H1 (cell line): Measurements from ENCODE around the gene ARFRP1. TPM values are rescaled to one million over a fixed set of nuclear protein-coding genes. Genes with fewer than 3 reads are reported as not detected.
A peak's percentile ranks its signal among the peaks of the same experiment; 100 is the strongest.

ENCODE experiments used
- CTCF ChIA-PET: fragments of 300-600 bp; sonication (Branson Sonifier 250); formaldehyde crosslinking; loops from one replicate; lab custom pipeline; 2021; ENCODE audit not compliant: partially characterized antibody; lab: Charles Lee
- POLR2A ChIA-PET: fragments of 300-600 bp; sonication (Branson Sonifier 250); formaldehyde crosslinking; loops from one replicate; lab custom pipeline; 2021; ENCODE audit warnings: inconsistent platforms; ENCODE audit not compliant: partially characterized antibody; lab: Charles Lee
- DNase-seq, 2 experiments: peaks; one replicate each; pipeline versions ENCODE4 v3.0.0 to v3.0.0-alpha.2; 2010 to 2022; ENCODE audit warnings: low spot score in 2 of 2, low read depth in 1 of 2, mixed read lengths in 1 of 2
- FAIRE-seq: peaks from 2 replicates; lab custom pipeline; 2011; peaks lifted over from hg19 to GRCh38; lab: Jason Lieb, UNC
- H2AFZ ChIP-seq: 2 replicates; pipeline ENCODE4 v1.8.1; 2012; ENCODE audit warnings: low read length, inconsistent platforms
- H2AK5ac ChIP-seq: 2 replicates; pipeline ENCODE4 v1.6.1; 2013; ENCODE audit warnings: low read depth, low read length
- H2BK120ac ChIP-seq: replicated peaks from 2 replicates; pipeline ENCODE3; 2013; ENCODE audit warnings: low read depth, low read length, inconsistent platforms
- H2BK12ac ChIP-seq: 2 replicates; pipeline ENCODE4 v1.6.1; 2013; ENCODE audit warnings: low read depth, low read length
- H2BK15ac ChIP-seq: 2 replicates; pipeline ENCODE4 v1.6.1; 2013; ENCODE audit warnings: low read length
- H2BK20ac ChIP-seq: 2 replicates; pipeline ENCODE4 v1.6.1; 2013; ENCODE audit warnings: low read length
- H2BK5ac ChIP-seq: 2 replicates; pipeline ENCODE4 v1.6.1; 2013; ENCODE audit warnings: low read depth, low read length
- H3K14ac ChIP-seq: 2 replicates; pipeline ENCODE4 v1.6.1; 2013; ENCODE audit warnings: inconsistent platforms; ENCODE audit not compliant: insufficient read length
- H3K18ac ChIP-seq: 2 replicates; pipeline ENCODE4 v1.6.1; 2013; ENCODE audit warnings: low read length; ENCODE audit errors: extremely low read depth
- H3K23ac ChIP-seq: 2 replicates; pipeline ENCODE4 v1.6.1; 2013; ENCODE audit warnings: inconsistent platforms; ENCODE audit not compliant: insufficient read length
- H3K23me2 ChIP-seq: 2 replicates; pipeline ENCODE4 v1.6.1; 2013; ENCODE audit warnings: low read depth, low read length
- H3K27ac ChIP-seq: 2 replicates; pipeline ENCODE4 v1.6.1; 2011; ENCODE audit warnings: low read depth, low read length, inconsistent platforms
- H3K27me3 ChIP-seq, 4 experiments: replicated peaks in 1 of 4; 1 replicate in 1 of 4; 2 replicates in 3 of 4; pipeline versions ENCODE4 v1.6.1 to v1.8.1; 2011 to 2013; ENCODE audit warnings: low read length in 3 of 4, mild to moderate bottlenecking in 3 of 4, inconsistent platforms in 2 of 4, mixed read lengths in 2 of 4, moderate library complexity in 1 of 4; ENCODE audit not compliant: control insufficient read depth in 3 of 4, insufficient read depth in 3 of 4; ENCODE audit errors: extremely low read depth in 1 of 4
- H3K36me3 ChIP-seq, 4 experiments: 2 replicates each; pipeline versions ENCODE4 v1.6.1 to v1.8.1; 2011 to 2013; ENCODE audit warnings: mild to moderate bottlenecking in 4 of 4, low read length in 3 of 4, moderate library complexity in 2 of 4, control low read depth in 1 of 4, inconsistent platforms in 1 of 4; ENCODE audit not compliant: insufficient read depth in 4 of 4, control insufficient read depth in 2 of 4
- H3K4ac ChIP-seq: replicated peaks from 2 replicates; pipeline ENCODE3; 2013; ENCODE audit warnings: low read length, low read depth, mixed read lengths, inconsistent platforms; ENCODE audit not compliant: insufficient read length
- H3K4me1 ChIP-seq, 4 experiments: replicated peaks in 1 of 4; 1 replicate in 1 of 4; 2 replicates in 3 of 4; pipeline versions ENCODE4 v1.6.1 to v1.8.1; 2011 to 2013; ENCODE audit warnings: low read length in 3 of 4, inconsistent platforms in 2 of 4, mixed read lengths in 1 of 4; ENCODE audit not compliant: insufficient read depth in 4 of 4, control insufficient read depth in 3 of 4
- H3K4me2 ChIP-seq, 2 experiments: 2 replicates each; pipeline versions ENCODE4 v1.6.1 to v1.8.1; 2011 to 2013; ENCODE audit warnings: low read depth in 2 of 2, low read length in 2 of 2, control low read depth in 1 of 2, inconsistent platforms in 1 of 2, mild to moderate bottlenecking in 1 of 2; ENCODE audit not compliant: insufficient read depth in 1 of 2
- H3K4me3 ChIP-seq, 4 experiments: fragments of 200-600, 300-600 bp in 1 of 4; sonication (generic), shearing (Covaris generic), sonication (Bioruptor Twin) in 1 of 4; 2 replicates each; pipeline versions ENCODE4 v1.5.1 to v1.8.1; 2011 to 2016; ENCODE audit warnings: low read length in 4 of 4, low read depth in 3 of 4, control low read depth in 2 of 4, inconsistent platforms in 2 of 4, mild to moderate bottlenecking in 2 of 4, mixed read lengths in 1 of 4, moderate library complexity in 1 of 4; ENCODE audit not compliant: insufficient read depth in 2 of 4; ENCODE audit errors: extremely low read depth in 1 of 4
- H3K56ac ChIP-seq: replicated peaks from 2 replicates; pipeline ENCODE3; 2013; ENCODE audit warnings: low read depth, mild to moderate bottlenecking, mixed read lengths, low read length, inconsistent platforms; ENCODE audit not compliant: insufficient read length
- H3K79me1 ChIP-seq: 2 replicates; pipeline ENCODE4 v1.6.1; 2013; ENCODE audit warnings: low read depth, low read length, control low read depth
- H3K79me2 ChIP-seq, 2 experiments: 2 replicates each; pipeline versions ENCODE4 v1.6.1 to v1.8.1; 2012 to 2013; ENCODE audit warnings: low read length in 2 of 2, mild to moderate bottlenecking in 2 of 2, inconsistent platforms in 1 of 2; ENCODE audit not compliant: insufficient read depth in 2 of 2, control insufficient read depth in 1 of 2
- H3K9ac ChIP-seq, 4 experiments: replicated peaks in 1 of 4; 1 replicate in 1 of 4; 2 replicates in 3 of 4; pipeline versions ENCODE4 v1.6.1 to v1.8.1; 2011 to 2013; ENCODE audit warnings: low read depth in 3 of 4, low read length in 3 of 4, control low read depth in 2 of 4, mild to moderate bottlenecking in 2 of 4, moderate library complexity in 2 of 4, inconsistent platforms in 1 of 4; ENCODE audit errors: extremely low read depth in 1 of 4
- H3K9me3 ChIP-seq, 2 experiments: 2 replicates each; pipeline versions ENCODE4 v1.6.1 to v1.8.1; 2012 to 2013; ENCODE audit warnings: mild to moderate bottlenecking in 2 of 2, moderate library complexity in 2 of 2, control low read depth in 1 of 2, inconsistent platforms in 1 of 2, low read depth in 1 of 2, low read length in 1 of 2, mixed read lengths in 1 of 2; ENCODE audit not compliant: insufficient read depth in 2 of 2
- H4K20me1 ChIP-seq, 2 experiments: replicated peaks in 1 of 2; 2 replicates each; pipeline versions ENCODE3 to v1.8.1; 2011 to 2013; ENCODE audit warnings: inconsistent platforms in 2 of 2, low read length in 2 of 2, mild to moderate bottlenecking in 1 of 2; ENCODE audit not compliant: insufficient read depth in 2 of 2, control insufficient read depth in 1 of 2
- H4K5ac ChIP-seq: 2 replicates; pipeline ENCODE4 v1.6.1; 2013; ENCODE audit warnings: low read length, low read depth, mixed read lengths, inconsistent platforms; ENCODE audit not compliant: insufficient read length
- H4K8ac ChIP-seq: 2 replicates; pipeline ENCODE4 v1.8.0; 2013; ENCODE audit warnings: mild to moderate bottlenecking, moderate library complexity, low read length, inconsistent platforms; ENCODE audit not compliant: insufficient read depth; ENCODE audit errors: extremely low read depth
- H4K91ac ChIP-seq: replicated peaks from 2 replicates; pipeline ENCODE3; 2013; ENCODE audit warnings: low read length, mixed read lengths, inconsistent platforms; ENCODE audit not compliant: insufficient read length
- FOSL1 ChIP-seq: IDR thresholded peaks from 2 replicates; pipeline ENCODE4 v1.6.1; 2011; ENCODE audit warnings: mild to moderate bottlenecking, low read depth, low read length, moderate library complexity; ENCODE audit not compliant: insufficient read depth
- MAFK ChIP-seq: IDR thresholded peaks from 2 replicates; pipeline ENCODE4 v1.6.1; 2012; ENCODE audit warnings: low read depth, mild to moderate bottlenecking, improper control_type of control experiment, low read length
- POLR2AphosphoS5 ChIP-seq: IDR thresholded peaks from 2 replicates; pipeline ENCODE4 v1.6.1; 2011; ENCODE audit warnings: low read depth, low read length
- SRF ChIP-seq: IDR thresholded peaks from 2 replicates; pipeline ENCODE4 v1.6.1; 2011; ENCODE audit warnings: mild to moderate bottlenecking, low read depth, low read length, moderate library complexity
- WGBS, 2 experiments: shearing (Covaris generic) in 1 of 2; methylation state at CpG; one replicate each; pipeline versions ENCODE4 v1.1.6 to v1.1.7; 2013 to 2015; ENCODE audit warnings: low lambda C conversion rate in 2 of 2, mixed read lengths in 2 of 2, inconsistent platforms in 1 of 2, low coverage in 1 of 2, missing lambda C conversion rate in 1 of 2; ENCODE audit not compliant: insufficient replicate concordance in 2 of 2, insufficient coverage in 1 of 2, insufficient read length in 1 of 2; ENCODE audit errors: extremely low coverage in 1 of 2, missing lambda C conversion rate in 1 of 2; 5-methylcytosine and 5-hydroxymethylcytosine counted together
- polyA plus RNA-seq, 7 experiments: library from polyadenylated mRNA; depleted of rRNA in 3 of 7; stranded (reverse) in 5 of 7; unstranded in 2 of 7; fragments of >200 nt in 5 of 7; fragments of 200-250 nt in 2 of 7; gene quantifications; 1 replicate in 5 of 7; 2 replicates in 1 of 7; 4 replicates in 1 of 7; pipeline versions ENCODE4 v1.2.1 to v1.2.3, GENCODE V29; 2011 to 2013; ENCODE audit warnings: missing spikeins in 2 of 7, mixed read lengths in 2 of 7
- total RNA-seq: library from RNA; stranded (reverse); fragmentation: NEBNext Ultra II Directional; extraction: Animal tissue kit (Norgen Biotek cat#: 25700); gene quantifications from 2 replicates; pipeline ENCODE4 v1.2.1, GENCODE V29; 2021

ARFRP1 gene
- total and polyA plus RNA-seq, 2 of the 8 experiments (the other 6 are each of a cell fraction or from before 2014, with no cell fraction given) = 12.9 to 22.9 TPM

GRCh38 chr20:63701329-63702035, 6.3 kb downstream of the ARFRP1 start:
- no peak overlapping the region for H2BK15ac ChIP-seq
- H3K9me3 ChIP-seq = no peaks in the 10 kb centered on the region
- H3K14ac ChIP-seq = no peak overlapping the region
- no peak for TF ChIP-seq MAFK
- TF ChIP-seq POLR2AphosphoS5 = 0 out of 2 replicates have a peak, but pooled peaks have one; percentile 10
- no peak for TF ChIP-seq FOSL1
- no peak for TF ChIP-seq SRF
- H3K36me3 ChIP-seq = peaks cover 3 to 18% (median 8%) of the 10 kb centered on the region in 4 experiments; a peak in 5 of 8 replicates
- no peak overlapping the region for H2BK12ac ChIP-seq
- no peak overlapping the region for H3K4me2 ChIP-seq
- H3K4ac ChIP-seq = no peak overlapping the region
- H3K56ac ChIP-seq = no peak overlapping the region
- H2AK5ac ChIP-seq = no peak overlapping the region
- H3K23ac ChIP-seq = no peak overlapping the region
- DNase-seq (no peak), FAIRE-seq (no peak)
- no peak overlapping the region for H2BK120ac ChIP-seq
- H3K9ac ChIP-seq = no peak overlapping the region
- H3K79me2 ChIP-seq = peaks cover 0 to 5% of the 10 kb centered on the region in 2 experiments; a peak in 1 of 4 replicates
- H3K18ac ChIP-seq = no peak overlapping the region
- H3K4me3 ChIP-seq = no peak overlapping the region
- no peak overlapping the region for H4K8ac ChIP-seq
- CTCF ChIA-PET = interaction anchor here (1.4 kb wide), 1 partner anchor 85 kb away, joined by 3 read pairs; no protein-coding TSS in a partner anchor
- H3K27me3 ChIP-seq = no peaks in the 10 kb centered on the region
- peaks cover 5 to 13% of the 10 kb centered on the region in 2 experiments for H4K20me1 ChIP-seq
- 83% methylated on average over 7 of the region's 14 CpGs; no CpG with 5 or more reads in 1 of the 2 experiments for WGBS, 2 experiments
- peaks cover 5% of the 10 kb centered on the region; the same call in 1 of the 2 replicates for H3K23me2 ChIP-seq
- H2AFZ ChIP-seq = no peak overlapping the region
- H2BK5ac ChIP-seq = no peak overlapping the region
- POLR2A ChIA-PET = interaction anchor here (0.6 to 4.1 kb wide), 8 partner anchors 10 to 360 kb away, joined by 3 to 18 read pairs (median 7); partner anchors contain the start of genes RTEL1 and SLC2A4RG
- no peak overlapping the region for H3K27ac ChIP-seq
- H4K5ac ChIP-seq = no peak overlapping the region
- peaks cover 6% of the 10 kb centered on the region; the same call in 1 of the 2 replicates for H3K79me1 ChIP-seq
- H2BK20ac ChIP-seq = no peak overlapping the region
- no peak overlapping the region for H4K91ac ChIP-seq
- peaks cover 0 to 9% (median 4%) of the 10 kb centered on the region in 4 experiments; a peak in 3 of 7 replicates for H3K4me1 ChIP-seq
